Endothelial cell of umbilical vein (primary cell): ENCODE results near the gene MEGF11. TPM values are rescaled to one million over a fixed set of nuclear protein-coding genes. Genes with fewer than 3 reads are reported as not detected.

ENCODE experiments used
- BruUV-seq: library from RNA; stranded (reverse); fragments of 400-500 nt; replicated peaks from 2 replicates; lab custom pipeline; 2021; lab: Mats Ljungman, UMichigan
- CTCF ChIA-PET: fragments of 300-600, 350-600 bp; sonication (Branson Sonifier 250); formaldehyde crosslinking; loops from one replicate; lab custom pipeline; 2021; ENCODE audit warnings: antibody characterized with exemption, inconsistent platforms; lab: Charles Lee
- POLR2A ChIA-PET: fragments of 300-600, 350-600 bp; sonication (Branson Sonifier 250); formaldehyde crosslinking; loops from one replicate; lab custom pipeline; 2021; ENCODE audit warnings: antibody characterized with exemption, inconsistent platforms; lab: Charles Lee
- DNase-seq: peaks from one replicate; pipeline ENCODE4 v3.0.0-alpha.2; 2011; ENCODE audit warnings: low read depth, low spot score
- FAIRE-seq: peaks from 2 replicates; lab custom pipeline; 2011; peaks lifted over from hg19 to GRCh38; lab: Jason Lieb, UNC
- H2AFZ ChIP-seq: 2 replicates; pipeline ENCODE4 v1.6.0; 2012; ENCODE audit warnings: low read depth, low read length, control low read depth, inconsistent platforms
- H3K27ac ChIP-seq: 2 replicates; pipeline ENCODE4 v1.5.1; 2011; ENCODE audit warnings: low read depth, mild to moderate bottlenecking, control low read depth, low read length, moderate library complexity; ENCODE audit not compliant: insufficient read depth
- H3K27me3 ChIP-seq, 2 experiments: 2 replicates each; pipeline versions ENCODE4 v1.6.0 to v1.6.1; 2011; ENCODE audit warnings: low read length in 2 of 2, mixed read lengths in 1 of 2; ENCODE audit not compliant: control insufficient read depth in 2 of 2, insufficient read depth in 2 of 2
- H3K36me3 ChIP-seq, 2 experiments: 2 replicates in 1 of 2; 3 replicates in 1 of 2; pipeline ENCODE4 v1.5.1; 2011; ENCODE audit warnings: low read length in 2 of 2, mild to moderate bottlenecking in 1 of 2, moderate library complexity in 1 of 2; ENCODE audit not compliant: control insufficient read depth in 2 of 2, insufficient read depth in 2 of 2; ENCODE audit errors: extremely low read depth in 1 of 2
- H3K4me1 ChIP-seq: 3 replicates; pipeline ENCODE4 v1.5.1; 2011; ENCODE audit warnings: mild to moderate bottlenecking, low read length; ENCODE audit not compliant: control insufficient read depth, insufficient read depth; ENCODE audit errors: extremely low read depth
- H3K4me2 ChIP-seq: 2 replicates; pipeline ENCODE4 v1.6.1; 2011; ENCODE audit warnings: low read length, control low read depth, mixed read lengths; ENCODE audit not compliant: insufficient read depth
- H3K4me3 ChIP-seq, 3 experiments: fragments of 200-600 bp in 1 of 3; sonication (generic), shearing (Covaris generic) in 1 of 3; replicated peaks in 1 of 3; 2 replicates each; pipeline ENCODE4 v1.5.1; 2011 to 2016; ENCODE audit warnings: control low read depth in 3 of 3, low read length in 3 of 3, mild to moderate bottlenecking in 2 of 3, inconsistent platforms in 1 of 3, low read depth in 1 of 3, moderate library complexity in 1 of 3; ENCODE audit not compliant: insufficient read depth in 1 of 3
- H3K79me2 ChIP-seq: 2 replicates; pipeline ENCODE4 v1.6.0; 2012; ENCODE audit warnings: low read length, inconsistent platforms; ENCODE audit not compliant: control insufficient read depth, insufficient read depth
- H3K9ac ChIP-seq: replicated peaks from 2 replicates; pipeline ENCODE3; 2011; ENCODE audit warnings: low read length, control low read depth; ENCODE audit not compliant: insufficient read depth; ENCODE audit errors: extremely low read depth
- H3K9me1 ChIP-seq: replicated peaks from 3 replicates; pipeline ENCODE4 v1.6.0; 2011; ENCODE audit warnings: mild to moderate bottlenecking, low read length; ENCODE audit not compliant: control insufficient read depth, insufficient read depth; ENCODE audit errors: extremely low read depth
- H3K9me3 ChIP-seq: replicated peaks from 2 replicates; pipeline ENCODE4 v1.5.1; 2012; ENCODE audit warnings: low read length, inconsistent platforms; ENCODE audit not compliant: control insufficient read depth, insufficient read depth
- H4K20me1 ChIP-seq: replicated peaks from 2 replicates; pipeline ENCODE3; 2011; ENCODE audit warnings: mild to moderate bottlenecking, low read length; ENCODE audit not compliant: control insufficient read depth, insufficient read depth; ENCODE audit errors: extremely low read depth
- CTCF ChIP-seq, 2 donors: IDR thresholded peaks; 1 replicate in 1 of 2; 2 replicates in 1 of 2; pipeline ENCODE4 v1.5.1; 2011; ENCODE audit warnings: low read length in 2 of 2, mild to moderate bottlenecking in 2 of 2, moderate library complexity in 2 of 2, control low read depth in 1 of 2, inconsistent platforms in 1 of 2, low read depth in 1 of 2; ENCODE audit not compliant: insufficient read depth in 1 of 2; ENCODE audit errors: extremely low read depth in 1 of 2
- EZH2 ChIP-seq: IDR thresholded peaks from 2 replicates; pipeline ENCODE4 v1.6.1; 2012; ENCODE audit warnings: borderline replicate concordance, low read depth, mild to moderate bottlenecking, moderate library complexity, low read length, inconsistent platforms; ENCODE audit not compliant: severe bottlenecking
- FOS ChIP-seq: IDR thresholded peaks from 2 replicates; pipeline ENCODE4 v1.6.1; 2011; ENCODE audit warnings: mild to moderate bottlenecking, low read length, moderate library complexity, borderline replicate concordance; ENCODE audit not compliant: insufficient read depth
- GATA2 ChIP-seq: IDR thresholded peaks from 2 replicates; pipeline ENCODE4 v1.7.0; 2011; ENCODE audit warnings: low read depth, mild to moderate bottlenecking, moderate library complexity, mixed read lengths, low read length; ENCODE audit not compliant: insufficient read length, insufficient read depth
- JUN ChIP-seq: IDR thresholded peaks from 2 replicates; pipeline ENCODE4 v1.6.1; 2011; ENCODE audit warnings: borderline replicate concordance, low read depth; ENCODE audit not compliant: insufficient read length, insufficient read depth
- MAX ChIP-seq: IDR thresholded peaks from 2 replicates; pipeline ENCODE4 v1.6.1; 2011; ENCODE audit not compliant: insufficient read depth, insufficient read length
- MYC ChIP-seq: IDR thresholded peaks from one replicate; pipeline ENCODE4 v1.6.1; 2011; ENCODE audit warnings: mild to moderate bottlenecking, low read depth, low read length
- POLR2A ChIP-seq: IDR thresholded peaks from 2 replicates; pipeline ENCODE4 v1.6.1; 2012; ENCODE audit warnings: low read depth, mild to moderate bottlenecking, control low read depth, low read length
- POLR2AphosphoS5 ChIP-seq: IDR thresholded peaks from 2 replicates; pipeline ENCODE4 v1.6.1; 2012; ENCODE audit warnings: low read depth, mild to moderate bottlenecking, control low read depth, low read length, moderate library complexity; ENCODE audit not compliant: insufficient read depth
- dilution Hi-C: fragments of 300-500 bp; cut with MboI; formaldehyde crosslinking; loops from one replicate; pipeline ENCODE4 v1.15.0; 2019; ENCODE audit warnings: low sequenced_read_pairs; ENCODE audit not compliant: extremely low pct_ligation_motif_present
- intact Hi-C: fragments of 100-400 bp; cut with micrococcal nuclease; formaldehyde crosslinking; loops from one replicate; pipeline ENCODE4 v1.10.0; 2022
- polyA plus RNA-seq, 4 experiments: library from polyadenylated mRNA; depleted of rRNA in 3 of 4; stranded (reverse) in 3 of 4; unstranded in 1 of 4; fragments of >200 nt; gene quantifications; 2 replicates each; pipeline versions ENCODE4 v1.2.1 to v1.2.3, GENCODE V29; 2011 to 2012; ENCODE audit warnings: missing spikeins in 1 of 4
- total RNA-seq: library from RNA; stranded (reverse); gene quantifications from 2 replicates; pipeline ENCODE4 v1.2.3, GENCODE V29; 2021

MEGF11 gene
- total and polyA plus RNA-seq, 2 donors (not counting 3 experiments of a cell fraction or from before 2014, with no cell fraction given) = not detected

GRCh38 chr15:65998486-65998885 is 255.1 kb downstream of the MEGF11 start:
- TF ChIP-seq MYC = no peak
- TF ChIP-seq MAX = no peak
- no peak for TF ChIP-seq JUN
- no peak for TF ChIP-seq FOS
- TF ChIP-seq EZH2 = no peak
- Histone ChIP-seq H3K4me3 (no peak overlapping the region), H3K9me1 (no peaks in the 10 kb centered on the region), H3K4me2 (no peak overlapping the region), H3K9ac (no peak overlapping the region), H2AFZ (no peak overlapping the region), H3K36me3 (no peaks in the 10 kb centered on the region), H3K9me3 (no peaks in the 10 kb centered on the region), H3K27ac (no peak overlapping the region), H4K20me1 (no peaks in the 10 kb centered on the region), H3K79me2 (no peaks in the 10 kb centered on the region), H3K4me1 (no peaks in the 10 kb centered on the region), H3K27me3 (peaks cover 3 to 4% of the 10 kb centered on the region in 2 experiments)
- POLR2A ChIA-PET = no interaction called here
- CTCF ChIA-PET = interaction anchor here (1.4 kb wide), 1 partner anchor 66 kb away, joined by 3 read pairs; no protein-coding TSS in a partner anchor
- FAIRE-seq = no peak
- dilution Hi-C loops (no loop called here), intact Hi-C loops (no loop called here)
- no TSS peak for BruUV-seq
- no peak for DNase-seq

- DNase-seq (no peak), FAIRE-seq (no peak)
- H3K27me3 ChIP-seq = peaks cover 4 to 14% of the 10 kb centered on the region in 2 experiments
- POLR2A ChIA-PET = no interaction called here
- H3K4me1 ChIP-seq = no peaks in the 10 kb centered on the region
- no peaks in the 10 kb centered on the region for H3K9me1 ChIP-seq
- no peaks in the 10 kb centered on the region for H4K20me1 ChIP-seq
- intact Hi-C loops = no loop called here
- no peak overlapping the region for H3K9ac ChIP-seq
- H3K36me3 ChIP-seq = no peaks in the 10 kb centered on the region
- BruUV-seq = no TSS peak
- no peaks in the 10 kb centered on the region for H3K9me3 ChIP-seq
- no peak overlapping the region for H2AFZ ChIP-seq
- no peak overlapping the region for H3K4me2 ChIP-seq
- H3K79me2 ChIP-seq = no peaks in the 10 kb centered on the region
- dilution Hi-C loops = no loop called here
- TF ChIP-seq POLR2A (no peak), CTCF (IDR thresholded peaks at IDR 0.05; ENCODE audit: extremely low read depth in 1 of 2, insufficient read depth in 1 of 2, low read depth in 1 of 2, low read length in 2 of 2) (no peak), MAX (no peak), POLR2AphosphoS5 (no peak), MYC (no peak), JUN (no peak), FOS (no peak), GATA2 (no peak), EZH2 (no peak)
- CTCF ChIA-PET = no interaction called here
- no peak overlapping the region for H3K27ac ChIP-seq
- no peak overlapping the region for H3K4me3 ChIP-seq
These were observed 256.6 kb downstream of the MEGF11 start for GRCh38 chr15:65996901-65997300.
